SK-N-SH (cell line): Measurements from ENCODE around the gene HEG1. TPM values are rescaled to one million over a fixed set of nuclear protein-coding genes. Genes with fewer than 3 reads are reported as not detected.

Experiments
- CTCF ChIA-PET: fragments of 300-600, 350-600 bp; formaldehyde crosslinking; extraction: SDS; loops from one replicate; lab custom pipeline; 2021; lab: Yijun Ruan, JAX
- POLR2A ChIA-PET: fragments of 350-600 bp; sonication (Branson Sonifier 250); formaldehyde crosslinking; extraction: SDS; loops from one replicate; lab custom pipeline; 2020; ENCODE audit warnings: antibody characterized with exemption, inconsistent platforms; lab: Yijun Ruan, JAX
- DNase-seq: peaks from one replicate; pipeline ENCODE4 v3.0.0; 2012
- H2AFZ ChIP-seq: fragments of 200-600 bp; sonication (generic); 2 replicates; pipeline ENCODE4 v1.8.1; 2016; ENCODE audit warnings: antibody characterized with exemption, mild to moderate bottlenecking, low read depth
- H3F3A ChIP-seq: fragments of 200-600 bp; sonication (generic); replicated peaks from 2 replicates; pipeline ENCODE3; 2016; ENCODE audit warnings: antibody characterized with exemption, mild to moderate bottlenecking; ENCODE audit not compliant: insufficient read depth
- H3K27ac ChIP-seq, 2 experiments: fragments of 200-500 bp in 1 of 2; fragments of 200-600 bp in 1 of 2; sonication (Bioruptor generic) in 1 of 2; sonication (generic), shearing (Covaris generic) in 1 of 2; 2 replicates each; pipeline versions ENCODE4 v1.5.1 to v1.6.1; 2014 to 2016; ENCODE audit warnings: low read depth in 2 of 2, inconsistent platforms in 1 of 2, low read length in 1 of 2, mild to moderate bottlenecking in 1 of 2, mixed read lengths in 1 of 2
- H3K27me3 ChIP-seq: fragments of 200-600 bp; sonication (generic), shearing (Covaris generic); 2 replicates; pipeline ENCODE4 v1.6.1; 2016; ENCODE audit warnings: mixed run types; ENCODE audit not compliant: insufficient read depth
- H3K36me3 ChIP-seq, 2 experiments: fragments of 200-500 bp in 1 of 2; fragments of 200-600 bp in 1 of 2; sonication (Bioruptor generic) in 1 of 2; sonication (generic) in 1 of 2; replicated peaks in 1 of 2; 2 replicates each; pipeline versions ENCODE3 to v1.5.1; 2014 to 2016; ENCODE audit warnings: low read length in 1 of 2, mild to moderate bottlenecking in 1 of 2; ENCODE audit not compliant: insufficient read depth in 2 of 2, control insufficient read depth in 1 of 2
- H3K4me1 ChIP-seq, 2 experiments: fragments of 200-500 bp in 1 of 2; fragments of 200-600 bp in 1 of 2; sonication (Bioruptor generic) in 1 of 2; sonication (generic), shearing (Covaris generic) in 1 of 2; 2 replicates each; pipeline versions ENCODE4 v1.5.1 to v1.6.1; 2014 to 2016; ENCODE audit warnings: low read depth in 1 of 2, low read length in 1 of 2, mixed run types in 1 of 2; ENCODE audit not compliant: insufficient read depth in 2 of 2, control insufficient read depth in 1 of 2
- H3K4me2 ChIP-seq: fragments of 200-600 bp; sonication (generic), shearing (Covaris generic); 2 replicates; pipeline ENCODE4 v1.6.1; 2017; ENCODE audit warnings: mixed run types
- H3K4me3 ChIP-seq, 2 experiments: fragments of 200-500 bp in 1 of 2; fragments of 200-600 bp in 1 of 2; sonication (Bioruptor generic) in 1 of 2; sonication (generic), shearing (Covaris generic) in 1 of 2; 2 replicates each; pipeline versions ENCODE4 v1.5.1 to v1.8.1; 2014 to 2016; ENCODE audit warnings: low read depth in 2 of 2, inconsistent platforms in 1 of 2, low read length in 1 of 2, mild to moderate bottlenecking in 1 of 2, mixed read lengths in 1 of 2, moderate library complexity in 1 of 2
- H3K79me2 ChIP-seq: fragments of 200-600 bp; sonication (generic); 2 replicates; pipeline ENCODE4 v1.8.1; 2017; ENCODE audit warnings: mild to moderate bottlenecking; ENCODE audit not compliant: insufficient read depth
- H3K9ac ChIP-seq: fragments of 200-600 bp; sonication (generic); 2 replicates; pipeline ENCODE4 v1.6.1; 2017; ENCODE audit warnings: mixed run types
- H3K9me2 ChIP-seq: fragments of 200-600 bp; sonication (generic); 2 replicates; pipeline ENCODE4 v1.6.1; 2017; ENCODE audit warnings: mixed run types
- H3K9me3 ChIP-seq: fragments of 200-600 bp; sonication (generic); 2 replicates; pipeline ENCODE4 v1.6.1; 2017; ENCODE audit warnings: mixed run types, mild to moderate bottlenecking, moderate library complexity
- H4K20me1 ChIP-seq: fragments of 200-600 bp; sonication (generic); 2 replicates; pipeline ENCODE4 v1.6.1; 2017; ENCODE audit warnings: mild to moderate bottlenecking, mixed run types; ENCODE audit not compliant: insufficient read depth
- EZH2phosphoT487 ChIP-seq: fragments of 200-600 bp; sonication (generic); IDR thresholded peaks from 2 replicates; pipeline ENCODE4 v1.6.1; 2017; ENCODE audit warnings: low read depth, mixed run types, mild to moderate bottlenecking, antibody characterized with exemption, moderate library complexity, borderline replicate concordance
- GABPA ChIP-seq: IDR thresholded peaks from 2 replicates; pipeline ENCODE4 v1.4.0; 2012; ENCODE audit warnings: low read depth, mild to moderate bottlenecking
- JUND ChIP-seq: IDR thresholded peaks from 2 replicates; pipeline ENCODE4 v1.4.0; 2012
- PBX3 ChIP-seq: IDR thresholded peaks from 2 replicates; pipeline ENCODE4; 2012
- RAD21 ChIP-seq: IDR thresholded peaks from 2 replicates; pipeline ENCODE4 v1.6.1; 2012; ENCODE audit warnings: mild to moderate bottlenecking, low read length
- REST ChIP-seq: IDR thresholded peaks from 2 replicates; pipeline ENCODE4 v1.6.1; 2012; ENCODE audit warnings: mild to moderate bottlenecking, low read depth, low read length, moderate library complexity
- TCF12 ChIP-seq: IDR thresholded peaks from 2 replicates; pipeline ENCODE4 v1.4.0; 2012
- YY1 ChIP-seq: IDR thresholded peaks from 2 replicates; pipeline ENCODE4 v1.4.0; 2012; ENCODE audit warnings: low read depth, mild to moderate bottlenecking
- WGBS: methylation state at CpG from one replicate; pipeline ENCODE4 v1.1.6; 2017; ENCODE audit warnings: low lambda C conversion rate; 5-methylcytosine and 5-hydroxymethylcytosine counted together
- polyA plus RNA-seq, 3 experiments: library from polyadenylated mRNA; depleted of rRNA; stranded (reverse); fragments of >200 nt; gene quantifications; 2 replicates each; pipeline ENCODE4 v1.2.3, GENCODE V29; 2012

The HEG1 gene
- polyA plus RNA-seq, 1 of the 3 experiments (the other 2 are of a cell fraction): 27.7 TPM

GRCh38 chr3:125102470-125102869, 46.7 kb upstream of the HEG1 start:
- Histone ChIP-seq H3K4me3 (no peak overlapping the region), H3K79me2 (no peaks in the 10 kb centered on the region), H2AFZ (no peak overlapping the region), H4K20me1 (no peaks in the 10 kb centered on the region), H3K9me2 (no peaks in the 10 kb centered on the region), H3K27me3 (no peaks in the 10 kb centered on the region), H3K4me1 (0 out of 4 replicates have a peak, but pooled peaks cover 0 to 2% of the 10 kb centered on the region in 2 experiments), H3K9ac (no peak overlapping the region), H3F3A (peaks cover 1% of the 10 kb centered on the region), H3K27ac (no peak overlapping the region), H3K9me3 (peaks cover 7% of the 10 kb centered on the region; the same call in 1 of the 2 replicates), H3K36me3 (no peaks in the 10 kb centered on the region), H3K4me2 (no peak overlapping the region)
- TF ChIP-seq REST: peak; percentile 82; the same call in 1 of the 2 replicates
- no peak for TF ChIP-seq YY1
- WGBS: 92% methylated on average over 6 of the region's 6 CpGs
- ChIA-PET POLR2A (no interaction called here), CTCF (no interaction called here)
- no peak for DNase-seq

GRCh38 chr3:125098611-125099291, 43.0 kb upstream of the HEG1 start:
- no peak overlapping the region for H3K9ac ChIP-seq
- CTCF ChIA-PET: no interaction called here
- no peaks in the 10 kb centered on the region for H3K36me3 ChIP-seq
- no peaks in the 10 kb centered on the region for H4K20me1 ChIP-seq
- no peak overlapping the region for H3K4me2 ChIP-seq
- H3K27ac ChIP-seq: no peak overlapping the region
- no peaks in the 10 kb centered on the region for H3K4me1 ChIP-seq
- H3K9me2 ChIP-seq: no peaks in the 10 kb centered on the region
- no peak for DNase-seq
- TF ChIP-seq TCF12: no peak
- TF ChIP-seq GABPA: no peak
- TF ChIP-seq JUND: no peak
- no peak for TF ChIP-seq RAD21
- TF ChIP-seq PBX3: no peak
- TF ChIP-seq EZH2phosphoT487: no peak
- no peaks in the 10 kb centered on the region for H3K27me3 ChIP-seq
- no peak overlapping the region for H2AFZ ChIP-seq
- H3K9me3 ChIP-seq: peaks cover 7% of the 10 kb centered on the region; the same call in 1 of the 2 replicates
- no peak overlapping the region for H3K4me3 ChIP-seq
- no peaks in the 10 kb centered on the region for H3K79me2 ChIP-seq
- H3F3A ChIP-seq: no peaks in the 10 kb centered on the region
- 84% methylated on average over 4 of the region's 4 CpGs for WGBS
- POLR2A ChIA-PET: no interaction called here
